Central memory CD4-positive, alpha-beta T cell (primary cell): ENCODE measurements around the gene CTDSPL.
"Not testable (repeated sequence)": the region's sequence is repeated elsewhere in the genome, so short reads cannot be mapped to it uniquely, and the experiment has no call there.

ENCODE experiments used
- DNase-seq: peaks from one replicate; pipeline ENCODE4 v3.0.0; 2022
- total RNA-seq, 3 experiments: gene quantifications; one replicate each; lab custom pipeline; 2026; lab: John Stamatoyannopoulos, UW

The CTDSPL gene, protein sequence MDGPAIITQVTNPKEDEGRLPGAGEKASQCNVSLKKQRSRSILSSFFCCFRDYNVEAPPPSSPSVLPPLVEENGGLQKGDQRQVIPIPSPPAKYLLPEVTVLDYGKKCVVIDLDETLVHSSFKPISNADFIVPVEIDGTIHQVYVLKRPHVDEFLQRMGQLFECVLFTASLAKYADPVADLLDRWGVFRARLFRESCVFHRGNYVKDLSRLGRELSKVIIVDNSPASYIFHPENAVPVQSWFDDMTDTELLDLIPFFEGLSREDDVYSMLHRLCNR
- 0.39 to 3.0 (median 1.6) reads per million in 3 experiments for total RNA-seq

DNA sequence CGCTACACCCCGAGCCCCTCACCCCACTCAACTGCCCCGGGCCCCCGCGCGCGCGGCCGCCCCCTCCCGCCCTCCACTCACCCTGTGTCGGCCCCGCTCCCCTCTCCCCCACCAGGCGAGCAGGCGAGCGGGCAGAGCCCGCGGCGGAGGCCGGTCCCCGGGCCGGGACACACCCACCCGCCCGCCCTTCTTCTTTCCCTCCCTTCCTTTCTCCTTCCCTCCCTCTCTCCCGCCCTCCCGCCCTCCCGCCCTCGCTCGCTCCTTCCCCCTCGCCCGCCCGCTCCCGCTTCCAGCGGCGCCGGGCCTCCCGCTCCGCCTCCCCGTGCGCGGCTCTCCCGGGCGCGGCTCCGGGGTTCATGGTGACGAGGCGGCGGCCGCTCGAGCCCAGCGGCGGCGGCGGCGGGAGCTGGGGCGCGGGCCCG, at the start of gene CTDSPL:
TSS of gene CTDSPL (plus strand) at position 261 of the 422 bp plus-strand sequence. CDS start 320 bp downstream, outside the sequence.
- DNase-seq = no peak

DNA sequence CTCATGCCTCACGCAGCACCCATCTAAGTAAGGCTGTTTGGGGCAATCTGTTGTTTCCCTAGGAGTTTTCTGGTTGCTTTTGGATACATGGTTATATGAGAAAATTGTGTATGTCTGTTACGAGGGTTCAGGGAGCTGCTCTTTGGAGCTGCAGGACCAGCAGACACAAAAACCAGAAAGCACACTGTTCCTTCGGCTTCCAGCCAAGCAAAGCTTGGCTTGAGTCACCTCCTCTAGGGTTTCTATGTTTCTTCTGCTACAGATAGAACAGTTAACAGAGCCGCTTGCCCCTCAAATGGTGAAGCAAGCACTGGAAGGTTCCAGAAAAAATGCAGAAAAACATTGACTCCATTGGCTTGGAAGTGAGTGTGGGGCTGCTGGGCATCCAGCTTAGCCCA, 49.2 kb upstream of the CTDSPL start:
- DNase-seq = no peak

DNA sequence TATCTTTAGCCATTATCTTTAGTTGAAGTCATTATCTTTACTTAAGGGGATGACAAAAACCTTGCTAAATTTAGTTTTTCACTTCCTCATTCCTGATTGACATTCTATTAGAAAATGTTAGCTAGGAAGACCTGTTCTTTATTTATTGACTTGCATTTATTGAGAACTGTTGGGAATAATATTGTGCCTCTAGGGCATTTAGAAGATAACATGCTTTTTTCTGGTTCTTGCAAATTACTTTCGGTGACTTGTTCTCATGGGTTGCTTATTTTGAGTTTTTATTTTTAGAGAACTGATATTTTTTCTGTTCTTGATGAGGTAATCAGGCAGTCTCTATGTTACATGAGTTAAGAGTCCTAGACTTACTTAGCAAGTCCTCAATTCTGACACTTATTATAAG, 48.3 kb upstream of the CTDSPL start:
- no peak for DNase-seq

DNA sequence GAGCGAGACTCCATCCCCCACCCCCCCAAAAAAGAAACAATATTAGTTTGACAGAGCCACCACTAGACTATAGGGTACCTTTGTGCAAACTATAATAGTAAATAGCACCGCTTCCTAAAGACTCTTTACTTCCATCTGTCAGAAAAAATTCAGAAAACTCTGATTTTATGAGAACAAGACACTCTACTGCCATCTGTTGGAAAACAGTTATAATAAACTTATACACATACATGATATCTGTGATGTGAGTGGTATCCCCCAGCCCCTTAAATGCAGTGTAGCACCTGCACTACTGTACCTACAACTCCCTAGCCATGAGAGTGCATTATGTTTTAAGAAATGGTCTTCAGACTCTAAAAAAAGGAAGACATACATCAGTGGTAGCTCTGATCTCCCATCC, 47.1 kb upstream of the CTDSPL start:
- DNase-seq = no peak

DNA sequence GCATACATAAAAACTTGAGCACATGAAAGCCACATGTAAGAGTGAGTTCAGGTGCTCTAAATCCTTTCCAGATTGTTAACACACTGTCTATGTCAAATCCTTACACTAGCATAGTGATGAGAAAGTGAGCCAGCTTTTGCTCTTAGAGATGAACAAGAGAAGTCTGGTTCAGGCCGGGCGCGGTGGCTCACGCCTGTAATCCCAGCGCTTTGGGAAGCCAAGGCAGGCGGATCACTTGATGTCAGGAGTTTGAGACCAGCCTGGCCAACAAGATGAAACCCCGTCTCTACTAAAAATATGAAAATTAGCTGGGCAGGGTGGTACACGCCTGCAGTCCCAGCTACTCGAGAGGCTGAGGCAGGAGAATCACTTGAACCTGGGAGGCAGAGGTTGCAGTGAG, 46.5 kb upstream of the CTDSPL start:
- not testable (repeated sequence) for DNase-seq

DNA sequence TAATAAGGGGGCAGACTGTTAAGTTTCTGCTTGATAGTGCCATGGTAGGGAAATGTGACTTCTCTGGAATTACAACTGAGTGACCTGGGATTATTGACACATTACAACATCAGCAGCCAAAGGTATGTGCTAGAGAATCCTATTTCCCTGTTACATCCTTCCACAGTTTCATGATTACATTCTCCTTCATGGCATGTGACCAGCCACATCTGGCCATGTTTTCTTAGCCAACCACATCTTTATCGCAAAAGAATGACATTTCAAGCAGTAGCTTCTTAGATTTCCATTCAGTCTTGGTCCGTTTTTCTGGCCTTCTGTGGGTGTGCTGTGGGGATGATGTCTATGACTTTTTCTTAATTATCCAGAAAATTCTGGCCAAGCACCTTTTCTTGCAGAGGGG, 45.4 kb upstream of the CTDSPL start:
- no peak for DNase-seq

DNA sequence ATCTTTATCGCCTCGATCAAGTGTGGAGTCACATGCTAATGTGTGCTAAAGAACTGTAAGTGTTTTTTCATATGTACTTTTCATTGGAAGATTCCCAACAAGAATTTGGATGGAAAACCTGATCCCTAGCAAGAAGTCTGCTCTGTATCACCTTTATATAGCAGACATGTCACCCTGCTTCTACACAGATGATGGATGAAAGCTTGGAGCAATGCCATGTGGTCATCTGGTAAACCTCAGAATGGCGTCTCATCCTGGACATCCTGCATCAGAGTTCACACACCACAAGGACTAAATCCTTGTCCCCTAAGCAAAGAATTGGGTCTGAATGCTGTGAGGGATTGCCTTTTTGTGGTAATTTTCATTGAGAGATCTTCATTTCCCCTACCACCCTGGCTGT, 42.1 kb upstream of the CTDSPL start:
- DNase-seq = no peak

DNA sequence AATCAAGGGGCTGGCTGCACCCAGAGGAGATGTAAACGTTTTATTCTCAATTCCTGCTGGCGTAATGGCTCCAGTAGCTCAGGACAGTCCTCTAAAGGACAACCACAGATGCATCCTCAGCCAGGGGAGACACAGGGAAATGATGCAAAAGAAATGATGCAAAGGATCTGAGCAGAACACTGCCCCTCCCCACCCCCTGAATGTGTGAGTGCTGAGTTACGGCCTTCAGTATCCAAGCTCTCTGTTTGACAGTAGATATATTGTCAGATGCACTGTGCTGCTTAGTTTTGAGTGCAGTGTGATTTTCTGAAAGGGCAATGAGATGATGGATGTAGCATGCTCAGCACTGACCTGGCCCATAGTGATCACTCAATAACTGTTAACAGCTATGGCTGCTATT, 41.4 kb upstream of the CTDSPL start:
- no peak for DNase-seq

DNA sequence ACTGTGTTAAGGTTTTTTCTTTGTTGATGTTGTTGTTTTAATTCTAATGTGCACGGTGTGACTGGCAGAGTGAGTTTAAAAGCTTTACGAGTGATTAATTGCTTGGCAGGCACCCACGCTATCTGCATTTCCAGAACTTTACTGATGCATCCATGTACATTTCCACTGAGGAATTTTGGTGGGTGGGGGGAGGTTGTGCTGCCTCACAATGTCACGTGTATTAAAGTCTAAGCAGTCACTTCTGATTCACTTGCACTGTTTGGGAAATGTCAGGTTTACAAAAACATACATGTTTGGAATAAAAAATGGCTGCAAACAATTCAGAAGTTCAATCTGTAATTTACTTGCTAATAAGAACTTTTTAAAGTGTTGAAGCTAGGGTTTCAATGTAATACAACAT, 38.5 kb upstream of the CTDSPL start:
- no peak for DNase-seq

DNA sequence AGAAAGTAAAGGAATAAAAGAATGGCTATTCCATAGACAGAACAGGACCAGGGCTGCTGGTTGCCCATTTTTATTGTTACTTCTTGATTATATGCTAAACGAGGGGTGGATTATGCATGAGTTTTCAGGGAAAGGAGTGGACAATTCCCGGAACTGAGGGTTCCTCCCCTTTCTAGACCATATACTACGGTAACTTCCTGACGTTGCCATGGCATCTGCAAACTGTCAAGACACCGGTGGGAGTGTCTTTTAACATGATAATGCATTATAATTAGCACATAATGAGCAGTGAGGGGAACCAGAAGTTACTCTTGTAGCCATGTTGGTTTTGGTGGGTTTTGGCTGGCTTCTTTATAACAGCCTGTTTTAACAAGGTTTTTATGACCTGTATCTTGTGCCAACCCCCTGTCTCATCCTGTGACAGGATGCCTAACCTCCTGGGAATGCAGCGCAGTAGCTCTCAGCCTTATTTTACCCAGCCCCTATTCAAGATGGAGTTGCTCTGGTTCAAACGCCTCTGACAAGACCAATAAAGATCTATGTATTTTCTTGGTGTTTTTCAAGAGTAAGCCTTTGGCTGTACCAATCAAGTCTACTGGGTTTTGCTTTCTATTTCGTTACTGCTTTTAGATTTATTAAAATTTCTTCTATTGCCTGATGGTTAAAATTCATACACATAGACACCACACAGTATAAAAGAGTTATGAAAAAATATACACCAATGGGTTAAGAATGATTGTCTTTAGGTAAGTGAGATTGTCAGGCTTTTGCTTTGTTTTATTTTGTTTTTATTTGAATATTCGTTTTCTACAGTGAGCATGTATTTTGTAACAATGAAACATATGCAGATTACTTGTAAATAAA, 37.4 kb upstream of the CTDSPL start:
- no peak for DNase-seq

DNA sequence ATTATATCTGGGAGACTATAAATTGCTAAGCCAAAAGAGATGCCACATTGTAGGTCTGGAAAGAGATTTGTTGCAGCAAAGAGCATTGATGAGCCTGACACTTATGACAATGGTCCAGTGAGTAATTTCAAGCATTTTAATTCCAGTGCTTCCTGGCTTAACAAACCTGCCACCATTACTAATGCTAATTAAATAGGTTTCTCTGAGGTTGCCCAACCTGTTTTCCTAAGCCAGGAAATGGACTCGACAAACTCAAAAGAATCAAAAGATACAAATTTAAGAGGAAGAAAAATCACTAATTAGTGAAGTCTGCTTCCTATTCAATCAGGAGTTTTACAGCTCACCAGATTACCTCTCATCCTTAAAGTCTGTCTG, 36.7 kb upstream of the CTDSPL start:
- DNase-seq = no peak

DNA sequence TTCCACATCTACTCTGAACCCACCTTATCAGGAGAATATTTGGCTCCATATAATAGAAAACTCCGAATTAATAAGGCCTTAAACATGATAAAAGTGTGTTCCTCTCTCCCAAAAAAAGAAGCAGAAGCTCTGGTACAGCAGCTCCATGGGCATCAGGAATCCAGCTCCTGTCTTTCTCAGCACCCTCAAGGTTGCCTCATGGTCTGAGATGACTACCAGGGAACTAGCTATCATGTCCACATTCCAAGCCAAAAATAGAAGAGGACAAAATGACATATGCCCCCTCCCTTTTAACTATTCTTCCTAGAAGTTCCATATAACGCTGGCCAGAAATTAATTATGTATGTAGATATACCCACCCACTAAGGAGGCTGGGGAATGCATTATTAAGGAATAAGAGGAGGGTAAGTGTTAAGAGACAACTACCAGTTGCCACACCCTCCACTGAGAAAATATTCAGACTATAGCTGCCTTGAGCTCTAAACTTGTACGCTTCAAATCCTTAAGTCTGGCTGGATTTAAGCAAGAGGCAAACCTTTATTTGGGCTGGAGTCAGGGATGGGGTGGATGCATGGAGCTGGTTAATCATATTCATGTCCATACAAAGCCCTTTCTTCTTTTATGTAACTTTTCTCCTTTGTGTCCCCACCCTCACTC, 35.8 kb upstream of the CTDSPL start:
- no peak for DNase-seq

DNA sequence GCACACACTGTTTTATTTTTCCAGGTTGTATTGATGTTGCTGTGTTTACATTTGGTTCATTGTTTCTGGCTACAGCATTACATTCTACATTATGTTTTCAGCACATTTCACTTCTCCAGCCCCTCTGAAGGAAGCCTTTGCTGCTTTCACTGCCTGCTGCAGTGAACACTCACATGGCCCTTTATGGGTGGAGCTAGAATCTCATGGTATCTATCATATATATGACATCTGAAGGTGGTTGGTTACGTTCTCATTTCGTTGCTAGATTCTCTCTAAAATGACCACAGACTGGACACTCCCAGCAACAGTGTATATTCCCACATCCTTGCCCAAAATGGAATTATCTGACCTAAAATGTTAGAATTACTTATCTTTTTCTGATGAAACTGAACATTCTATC, 35.2 kb upstream of the CTDSPL start:
- DNase-seq = no peak

DNA sequence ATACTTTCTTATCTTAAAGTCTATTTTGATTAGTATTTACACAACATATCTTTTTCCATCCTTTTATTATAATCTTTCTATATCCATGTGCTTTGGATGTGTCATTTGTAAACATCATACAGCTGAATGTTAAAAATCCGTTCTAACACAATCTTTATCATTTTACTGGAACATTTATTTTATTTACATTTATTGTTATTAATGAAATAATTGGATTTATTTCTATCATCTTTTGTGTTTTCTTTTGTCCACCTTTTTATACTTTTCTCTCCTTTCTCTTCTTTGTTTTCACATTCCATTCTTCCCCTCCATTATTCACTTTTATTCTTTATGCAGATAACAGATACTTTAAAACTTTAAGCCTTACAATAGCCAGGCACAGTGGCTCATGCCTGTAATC, 34.7 kb upstream of the CTDSPL start:
- DNase-seq = no peak

DNA sequence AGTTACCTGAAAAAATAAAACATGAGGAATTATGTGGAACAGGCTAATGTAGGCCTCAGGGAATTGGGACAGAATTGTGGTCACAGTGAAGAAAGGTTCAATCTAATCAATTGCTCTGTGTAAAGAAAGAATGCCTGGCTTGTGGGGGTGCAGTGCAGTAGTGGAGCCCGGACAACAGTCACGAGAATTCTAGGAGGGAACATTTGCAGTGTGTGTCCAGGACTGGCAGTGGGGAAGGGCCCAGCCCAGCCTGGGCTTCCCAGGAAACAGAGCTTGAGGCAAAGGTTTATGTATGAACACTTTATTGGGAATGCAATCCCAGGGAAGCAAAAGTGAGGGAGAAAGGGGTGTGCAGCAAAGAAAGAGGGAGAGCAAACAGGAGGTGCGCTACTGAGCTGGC, 29.2 kb upstream of the CTDSPL start:
- DNase-seq = no peak

DNA sequence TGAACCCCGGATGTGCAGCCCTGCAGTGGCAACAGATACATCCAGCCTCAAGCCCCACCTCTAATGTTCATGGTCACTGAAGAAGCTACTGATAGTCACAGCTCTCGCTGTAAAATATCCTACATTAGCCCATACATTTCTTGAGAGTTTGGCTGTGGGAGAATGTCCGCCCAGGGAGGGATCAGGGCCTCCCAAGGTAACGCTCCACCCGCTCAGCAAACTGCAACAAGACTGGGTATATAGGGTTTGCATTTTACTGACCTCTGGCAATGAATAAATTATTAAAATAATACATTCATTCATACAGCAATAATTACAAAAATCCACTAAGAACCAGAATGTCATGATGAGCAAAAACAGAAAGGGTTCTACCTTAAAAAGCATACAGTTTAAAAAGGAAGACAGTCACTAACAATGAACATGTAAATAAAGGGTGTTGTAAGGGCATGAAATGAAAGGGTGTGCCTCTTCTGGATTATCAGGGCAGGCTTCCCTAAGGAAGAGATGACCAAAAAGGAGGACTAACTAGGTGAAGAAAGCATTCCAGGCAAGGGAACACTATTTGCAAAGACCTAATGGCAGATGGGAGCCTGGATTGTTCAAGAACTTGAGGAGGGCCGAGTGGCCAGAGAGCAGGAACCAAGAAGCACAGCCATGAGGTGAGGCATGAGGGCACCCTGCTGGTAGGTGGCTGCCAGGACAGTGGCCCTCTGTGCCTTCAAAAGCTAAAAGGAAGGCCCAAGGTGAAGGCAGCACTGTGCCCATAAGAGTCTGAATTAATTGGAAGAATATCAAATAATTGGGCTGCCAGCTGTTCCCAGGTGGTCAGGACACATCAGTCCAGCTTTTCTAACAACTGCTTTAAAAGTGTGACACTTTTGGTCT, 28.1 kb upstream of the CTDSPL start:
- no peak for DNase-seq

DNA sequence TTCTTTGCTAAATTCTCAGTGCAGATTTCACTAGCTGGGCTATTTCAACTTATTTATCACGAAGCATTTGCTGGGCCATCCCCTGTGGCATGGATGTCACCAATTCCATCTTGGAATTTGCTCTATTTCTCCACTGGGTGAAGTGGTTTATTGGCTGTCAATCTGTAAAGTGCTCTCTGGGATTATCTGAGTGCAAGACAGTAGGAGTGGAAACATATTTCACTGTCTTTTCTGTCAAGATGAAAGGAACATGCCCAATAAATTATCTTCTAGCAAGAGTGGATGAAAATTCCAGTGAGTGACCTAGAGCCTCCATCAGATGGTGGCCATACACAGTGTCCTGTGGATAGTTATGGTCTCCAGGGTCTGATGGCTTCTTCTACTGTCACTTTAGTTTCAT, 25.1 kb upstream of the CTDSPL start:
- no peak for DNase-seq

DNA sequence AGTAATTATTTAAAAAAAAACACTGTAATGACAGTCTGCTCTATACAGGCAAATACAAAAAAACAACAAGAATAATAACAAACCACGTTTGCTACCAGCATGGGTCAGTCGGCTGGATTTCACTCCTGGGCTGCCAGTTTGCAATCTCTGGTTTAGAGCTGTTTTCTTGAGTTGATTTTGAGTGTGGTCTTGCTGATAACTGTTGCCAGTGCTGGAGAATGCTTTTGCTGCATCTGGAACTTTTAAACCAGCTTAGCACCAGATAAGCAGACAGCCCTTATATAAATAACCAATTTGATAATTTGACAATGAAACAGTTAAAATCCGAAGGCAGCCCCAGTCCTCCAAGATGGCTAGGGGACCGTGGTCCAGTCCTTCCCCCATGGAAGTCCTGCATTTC, 14.0 kb upstream of the CTDSPL start:
- DNase-seq = no peak

DNA sequence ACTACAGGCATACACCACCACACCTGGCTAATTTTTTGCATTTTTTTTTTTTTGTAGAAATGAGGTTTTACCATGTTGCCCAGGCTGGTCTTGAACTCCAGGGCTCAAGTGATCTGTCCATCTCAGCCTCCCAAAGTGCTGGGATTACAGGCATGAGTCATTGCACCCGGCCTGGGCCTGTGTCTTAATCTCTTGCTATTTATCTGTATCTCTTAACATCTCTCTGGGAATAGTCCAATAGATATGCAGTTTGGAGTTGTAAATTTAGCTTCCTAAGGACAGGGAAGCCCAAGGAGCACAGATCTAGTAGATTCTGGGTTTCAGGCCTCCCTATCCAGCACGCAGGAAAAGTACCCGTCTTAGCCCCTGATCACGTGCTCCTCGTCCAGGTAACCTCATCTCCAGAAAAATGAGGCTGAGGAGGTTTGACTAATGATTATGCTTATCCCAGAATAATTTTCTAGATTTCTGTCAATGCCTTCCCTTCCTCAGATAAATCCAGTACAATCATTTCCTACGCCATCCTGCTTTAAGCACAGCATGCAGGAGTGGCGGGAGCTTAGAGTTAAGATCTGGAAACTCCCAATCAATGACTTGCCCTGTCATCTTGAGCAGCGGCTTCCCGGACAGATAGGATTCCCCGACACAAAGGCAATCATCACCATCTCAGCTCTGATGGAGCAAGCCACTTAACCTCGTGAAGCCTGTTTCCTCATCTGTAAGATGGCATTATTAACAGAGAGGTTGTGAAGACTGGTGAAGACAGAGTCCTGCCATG, 12.3 kb upstream of the CTDSPL start:
- no peak for DNase-seq

DNA sequence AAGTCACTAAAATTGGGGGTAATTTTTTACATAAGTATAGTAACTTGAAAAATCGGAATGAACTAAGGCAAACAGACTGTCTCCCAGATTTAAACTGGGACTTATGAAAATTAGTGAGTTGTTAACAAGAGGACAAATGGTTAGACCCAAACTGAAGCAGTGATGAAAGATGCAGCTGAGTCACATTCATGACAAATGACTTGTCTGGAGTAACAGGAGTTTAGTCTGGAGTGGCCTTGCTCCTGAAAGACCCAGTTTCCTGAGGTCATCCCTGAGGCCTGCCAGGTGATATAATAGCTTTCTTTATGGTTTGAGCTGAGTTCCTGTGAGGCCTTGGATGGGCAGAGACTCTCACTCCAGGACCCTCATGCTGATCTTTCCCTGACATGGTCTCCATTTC, 9.6 kb upstream of the CTDSPL start:
- DNase-seq = no peak

DNA sequence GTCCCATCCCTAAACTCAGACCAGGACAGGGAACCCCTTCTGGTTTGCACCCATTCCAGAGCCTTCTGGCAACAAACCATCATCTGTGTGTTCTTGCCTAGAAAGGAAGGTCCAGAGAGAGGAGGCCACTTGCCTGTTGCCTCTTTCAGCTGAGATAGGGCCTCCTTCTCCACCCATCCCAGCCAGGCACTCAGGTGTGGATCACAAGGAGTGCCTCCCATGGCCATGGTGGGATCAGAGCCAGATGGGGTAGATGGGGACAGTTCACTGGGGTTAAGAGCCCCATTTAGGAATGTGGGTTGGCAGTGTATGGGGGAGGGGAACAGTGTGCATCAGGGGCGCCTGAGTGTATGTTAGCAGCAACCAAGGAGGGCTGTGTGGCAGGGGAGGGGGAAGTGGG, 8.9 kb upstream of the CTDSPL start:
- DNase-seq = no peak
